Fibroblast of the aortic adventitia (primary cell): ENCODE results near the gene TIMM9. TPM values are rescaled to one million over a fixed set of nuclear protein-coding genes. Genes with fewer than 3 reads are reported as not detected.
A peak's percentile ranks its signal among the peaks of the same experiment; 100 is the strongest.

ENCODE experiments used
- DNase-seq: peaks from one replicate; pipeline ENCODE4 v3.0.0-alpha.2; 2010; ENCODE audit warnings: low read depth
- H3K4me3 ChIP-seq: 2 replicates; pipeline ENCODE4 v1.5.1; 2011; ENCODE audit warnings: low read depth, mild to moderate bottlenecking, control low read depth, low read length, moderate library complexity
- total RNA-seq: library from RNA; depleted of rRNA; stranded (reverse); fragments of >200 nt; gene quantifications from 2 replicates; pipeline ENCODE4 v1.2.3, GENCODE V29; 2012; ENCODE audit warnings: low replicate concordance
- TF ChIP-seq, protein P1 (sequence below): IDR thresholded peaks from 2 replicates; pipeline ENCODE4 v1.5.1; 2011; ENCODE audit warnings: mild to moderate bottlenecking, low read length, control low read depth, inconsistent platforms; ENCODE audit not compliant: insufficient read depth

TIMM9 gene, protein sequence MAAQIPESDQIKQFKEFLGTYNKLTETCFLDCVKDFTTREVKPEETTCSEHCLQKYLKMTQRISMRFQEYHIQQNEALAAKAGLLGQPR
- 20.2 and 44.4 TPM in 2 replicates for total RNA-seq

DNA sequence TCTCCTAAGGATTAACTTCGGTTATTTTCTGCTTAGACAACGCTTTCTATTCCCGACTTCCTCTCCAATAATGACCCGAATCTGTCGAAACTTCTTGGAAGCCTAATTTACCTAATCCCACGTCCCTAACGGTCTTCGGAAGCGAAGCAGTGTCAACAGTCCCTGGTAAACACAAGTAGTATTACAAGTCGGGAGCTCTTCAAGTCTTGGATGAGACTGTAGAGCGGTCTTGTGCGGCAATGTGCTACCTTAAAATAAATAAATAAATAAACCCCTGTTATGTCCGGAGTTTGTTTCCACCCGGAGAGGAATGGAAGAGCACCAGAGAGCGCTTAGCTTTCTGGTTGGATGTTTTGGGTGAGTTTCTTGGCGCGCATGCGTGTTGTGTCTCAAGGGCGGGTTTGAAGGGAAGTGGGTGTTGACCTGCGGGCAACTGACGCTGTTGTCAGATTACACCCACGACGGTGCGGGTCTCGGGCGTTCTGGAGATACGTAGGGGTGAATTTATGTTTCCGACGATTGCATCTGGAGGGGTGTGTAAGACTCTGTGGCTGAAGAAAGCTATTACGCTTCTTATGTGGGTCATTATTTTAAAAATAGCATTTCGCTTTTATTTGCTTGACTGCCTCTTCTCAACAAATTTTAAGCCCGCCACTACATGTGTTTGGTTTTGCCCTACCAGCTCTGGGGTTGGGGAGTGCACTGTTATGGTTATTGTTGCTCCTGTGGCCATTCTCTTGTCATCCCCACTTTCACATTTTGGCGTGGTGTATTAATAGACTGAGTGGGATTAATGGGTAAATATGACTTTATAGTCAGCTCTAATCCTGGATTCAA, at the start of gene TIMM9, which contains the start of gene KIAA0586:
TIMM9 (minus strand) TSS at position 251 of the 837 bp plus-strand sequence. CDS start 15,586 bp downstream, outside the sequence.
KIAA0586 (plus strand) TSS at position 439 of the 837 bp plus-strand sequence. CDS start 546 bp downstream, outside the sequence.
- DNase-seq, result peak; percentile 100
- TF ChIP-seq, protein P1, sequence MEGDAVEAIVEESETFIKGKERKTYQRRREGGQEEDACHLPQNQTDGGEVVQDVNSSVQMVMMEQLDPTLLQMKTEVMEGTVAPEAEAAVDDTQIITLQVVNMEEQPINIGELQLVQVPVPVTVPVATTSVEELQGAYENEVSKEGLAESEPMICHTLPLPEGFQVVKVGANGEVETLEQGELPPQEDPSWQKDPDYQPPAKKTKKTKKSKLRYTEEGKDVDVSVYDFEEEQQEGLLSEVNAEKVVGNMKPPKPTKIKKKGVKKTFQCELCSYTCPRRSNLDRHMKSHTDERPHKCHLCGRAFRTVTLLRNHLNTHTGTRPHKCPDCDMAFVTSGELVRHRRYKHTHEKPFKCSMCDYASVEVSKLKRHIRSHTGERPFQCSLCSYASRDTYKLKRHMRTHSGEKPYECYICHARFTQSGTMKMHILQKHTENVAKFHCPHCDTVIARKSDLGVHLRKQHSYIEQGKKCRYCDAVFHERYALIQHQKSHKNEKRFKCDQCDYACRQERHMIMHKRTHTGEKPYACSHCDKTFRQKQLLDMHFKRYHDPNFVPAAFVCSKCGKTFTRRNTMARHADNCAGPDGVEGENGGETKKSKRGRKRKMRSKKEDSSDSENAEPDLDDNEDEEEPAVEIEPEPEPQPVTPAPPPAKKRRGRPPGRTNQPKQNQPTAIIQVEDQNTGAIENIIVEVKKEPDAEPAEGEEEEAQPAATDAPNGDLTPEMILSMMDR, result no peak

DNA sequence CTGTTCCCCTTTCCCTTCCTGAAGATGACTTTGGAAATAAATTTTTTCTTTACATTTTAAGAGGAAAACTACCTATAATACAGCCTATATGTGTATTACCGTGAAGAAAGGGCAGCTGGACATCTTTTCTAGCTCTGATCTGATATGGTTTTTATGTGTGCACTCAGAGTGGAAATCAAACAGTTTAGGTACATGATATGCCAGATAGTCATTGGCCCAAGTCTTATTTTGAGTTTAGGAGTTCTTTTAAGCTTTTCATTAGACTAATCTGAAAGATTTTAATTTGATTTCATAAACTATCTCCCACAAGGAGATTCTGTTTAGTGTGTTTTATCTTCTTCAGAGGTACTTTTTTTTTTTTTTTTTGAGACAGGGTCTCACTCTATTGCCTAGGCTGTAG, 49.0 kb upstream of the TIMM9 start:
- H3K4me3 ChIP-seq, result no peak overlapping the region
- no peak for DNase-seq
- TF ChIP-seq, protein P1, result no peak

More for the DNA sequence above, at the start of gene TIMM9, which contains the start of gene KIAA0586:
- H3K4me3 ChIP-seq, result peak within 1 kb of the TSS; percentile 96

DNA sequence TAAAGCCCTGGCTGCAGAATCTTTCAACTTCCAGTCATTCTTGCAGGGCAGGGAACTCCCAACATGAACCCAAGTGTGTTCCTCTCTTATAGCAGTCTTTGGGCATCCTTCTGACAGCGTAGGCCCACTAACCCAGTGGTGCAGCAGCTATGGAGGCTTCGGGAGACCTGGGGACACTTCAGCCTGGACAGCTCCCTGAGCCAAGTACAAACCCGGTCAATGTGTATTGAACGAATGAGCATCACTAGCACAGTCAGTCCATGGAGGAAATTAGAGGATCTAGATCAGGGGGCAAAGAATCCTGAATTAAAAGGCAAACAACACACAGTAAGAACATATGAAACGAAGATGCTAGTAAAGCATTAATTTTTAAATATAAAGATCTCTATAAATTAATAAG, 42.0 kb upstream of the TIMM9 start:
- TF ChIP-seq, protein P1, result no peak
- H3K4me3 ChIP-seq, result no peak overlapping the region
- DNase-seq, result no peak

DNA sequence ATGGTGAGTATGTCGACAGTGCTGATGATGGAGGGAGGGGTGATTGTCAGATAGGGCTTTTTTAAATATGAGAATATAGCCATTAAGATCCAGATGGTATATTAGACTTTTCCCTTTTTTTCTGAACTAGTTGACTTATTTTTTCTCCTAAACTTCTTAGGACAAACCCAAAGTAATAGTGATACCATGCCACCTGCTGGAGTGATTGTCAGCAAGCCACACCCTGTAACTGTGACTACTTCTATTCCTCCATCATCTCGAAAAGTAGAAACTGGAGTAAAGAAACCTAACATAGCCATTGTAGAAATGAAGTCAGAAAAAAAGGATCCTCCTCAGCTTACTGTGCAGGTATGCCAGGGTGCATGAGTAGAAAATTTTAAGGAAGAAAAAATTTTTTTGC, 40.2 kb upstream of the TIMM9 start:
- TF ChIP-seq, protein P1, result no peak
- DNase-seq, result no peak
- H3K4me3 ChIP-seq, result no peak overlapping the region

DNA sequence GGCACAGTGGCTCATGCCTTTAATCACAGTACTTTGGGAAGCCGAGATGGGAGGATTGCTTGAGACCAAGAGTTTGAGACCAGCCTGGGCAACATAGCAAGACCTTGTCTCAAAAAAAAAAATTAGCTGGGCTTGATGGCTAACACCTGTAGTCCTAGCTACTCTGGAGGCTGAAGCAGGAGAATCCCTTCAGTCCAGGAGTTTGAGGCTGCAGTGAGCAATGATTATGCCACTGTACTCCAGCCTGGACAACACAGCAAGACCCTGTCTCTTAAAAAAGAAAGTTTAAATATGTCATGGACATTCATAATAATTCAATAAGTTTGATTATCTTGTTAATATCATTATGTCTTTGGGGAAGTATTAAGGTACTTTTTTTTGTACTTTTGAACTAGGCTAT, 39.1 kb upstream of the TIMM9 start:
- no peak for DNase-seq
- TF ChIP-seq, protein P1, result no peak
- H3K4me3 ChIP-seq, result no peak overlapping the region

DNA sequence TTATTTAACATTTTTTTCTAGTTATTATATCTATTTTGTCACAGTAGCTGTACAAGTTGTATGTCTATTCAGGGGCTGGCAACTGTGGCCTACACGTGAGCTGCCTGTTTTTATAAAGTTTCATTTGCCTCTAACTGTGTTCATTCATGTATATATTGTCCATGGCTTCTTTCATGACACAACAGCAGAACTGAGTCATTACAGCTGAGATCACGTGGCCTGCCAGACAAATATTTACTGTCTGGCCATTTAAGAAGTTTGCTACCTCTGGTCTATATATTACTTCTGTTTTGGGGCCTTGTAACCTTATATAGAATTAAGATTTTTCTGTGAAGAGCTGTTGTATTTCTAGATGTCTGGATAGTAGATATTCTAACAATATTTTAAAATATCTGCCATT, 38.1 kb upstream of the TIMM9 start:
- TF ChIP-seq, protein P1, result no peak
- DNase-seq, result peak; percentile 11
- H3K4me3 ChIP-seq, result no peak overlapping the region
